B cell (primary cell): ENCODE results near the gene TSTD1.
"Not testable (repeated sequence)": the region's sequence is repeated elsewhere in the genome, so short reads cannot be mapped to it uniquely, and the experiment has no call there.

Source experiments
- CTCF ChIP-seq: fragments of 200-600 bp; IDR thresholded peaks from one replicate; pipeline ENCODE4 v1.8.0; 2022; ENCODE audit warnings: antibody characterized with exemption, mild to moderate bottlenecking
- EZH2 ChIP-seq: IDR thresholded peaks from 2 replicates; pipeline ENCODE4 v1.6.1; 2012; ENCODE audit warnings: borderline replicate concordance, low read depth, mild to moderate bottlenecking, moderate library complexity, low read length; ENCODE audit not compliant: insufficient read depth, poor library complexity, severe bottlenecking

- not testable (repeated sequence) for TF ChIP-seq EZH2, CTCF
Observed at GRCh38 chr1:161017181-161017580, 21.6 kb downstream of the TSTD1 start.
